Measurements from ENCODE around the gene IGLON5.

Gene IGLON5

GRCh38 chr19:51321799-51322198, 10.4 kb downstream of the IGLON5 start:
- no peaks in the 10 kb centered on the region for H4K20me1 ChIP-seq (ENCODE audit: insufficient read depth, low read length)
- H3K9ac ChIP-seq (ENCODE audit: low read length) = no peak overlapping the region
- no peak overlapping the region for H3K4me2 ChIP-seq (ENCODE audit: low read length)
- no peaks in the 10 kb centered on the region for H3K4me1 ChIP-seq (ENCODE audit: low read length)
- no peak overlapping the region for H2AFZ ChIP-seq (ENCODE audit: low read depth, low read length)
- no peak overlapping the region for H3K4me3 ChIP-seq (ENCODE audit: low read length)
- H3K27me3 ChIP-seq (ENCODE audit: low read depth, low read length) = peaks cover 5% of the 10 kb centered on the region; the same call in 1 of the 2 replicates
- no peaks in the 10 kb centered on the region for H3K79me2 ChIP-seq (ENCODE audit: low read length)
- TF ChIP-seq EZH2phosphoT487 (IDR thresholded peaks at IDR 0.05; ENCODE audit: low read depth) = no peak
- H3K9me3 ChIP-seq (ENCODE audit: insufficient read depth, low read length) = no peaks in the 10 kb centered on the region
- H3K27ac ChIP-seq (ENCODE audit: low read length) = no peak overlapping the region
- no peaks in the 10 kb centered on the region for H3K36me3 ChIP-seq (replicated peaks; ENCODE audit: low read depth, low read length)

- TF ChIP-seq EZH2phosphoT487 (IDR thresholded peaks at IDR 0.05; ENCODE audit: low read depth) (no peak), CTCF (IDR thresholded peaks at IDR 0.05; ENCODE audit: low read depth, low read length) (no peak)
- no peaks in the 10 kb centered on the region for H3K9me3 ChIP-seq (ENCODE audit: insufficient read depth, low read length)
- no peak overlapping the region for H2AFZ ChIP-seq (ENCODE audit: low read depth, low read length)
- 0 out of 2 replicates have a peak, but pooled peaks cover 5% of the 10 kb centered on the region for H3K27me3 ChIP-seq (ENCODE audit: low read depth, low read length)
- no peak overlapping the region for H3K27ac ChIP-seq (ENCODE audit: low read length)
- no peaks in the 10 kb centered on the region for H4K20me1 ChIP-seq (ENCODE audit: insufficient read depth, low read length)
- H3K4me3 ChIP-seq (ENCODE audit: low read length) = no peak overlapping the region
- H3K4me1 ChIP-seq (ENCODE audit: low read length) = no peaks in the 10 kb centered on the region
- H3K9ac ChIP-seq (ENCODE audit: low read length) = no peak overlapping the region
- no peaks in the 10 kb centered on the region for H3K79me2 ChIP-seq (ENCODE audit: low read length)
- no peak overlapping the region for H3K4me2 ChIP-seq (ENCODE audit: low read length)
- no peaks in the 10 kb centered on the region for H3K36me3 ChIP-seq (replicated peaks; ENCODE audit: low read depth, low read length)
Observed at GRCh38 chr19:51323481-51324166, 12.2 kb downstream of the IGLON5 start.

GRCh38 chr19:51324167-51324481, 12.7 kb downstream of the IGLON5 start:
- Histone ChIP-seq H3K27me3 (ENCODE audit: low read depth, low read length) (0 out of 2 replicates have a peak, but pooled peaks cover 5% of the 10 kb centered on the region), H2AFZ (ENCODE audit: low read depth, low read length) (no peak overlapping the region), H3K4me3 (ENCODE audit: low read length) (no peak overlapping the region), H3K27ac (ENCODE audit: low read length) (no peak overlapping the region), H3K4me2 (ENCODE audit: low read length) (no peak overlapping the region), H3K79me2 (ENCODE audit: low read length) (no peaks in the 10 kb centered on the region), H3K36me3 (replicated peaks; ENCODE audit: low read depth, low read length) (no peaks in the 10 kb centered on the region), H3K4me1 (ENCODE audit: low read length) (no peaks in the 10 kb centered on the region), H3K9me3 (ENCODE audit: insufficient read depth, low read length) (no peaks in the 10 kb centered on the region), H4K20me1 (ENCODE audit: insufficient read depth, low read length) (no peaks in the 10 kb centered on the region), H3K9ac (ENCODE audit: low read length) (no peak overlapping the region)
- TF ChIP-seq EZH2phosphoT487 (IDR thresholded peaks at IDR 0.05; ENCODE audit: low read depth) (no peak), CTCF (IDR thresholded peaks at IDR 0.05; ENCODE audit: low read depth, low read length) (no peak)

- H3K36me3 ChIP-seq (replicated peaks; ENCODE audit: low read depth, low read length) = no peaks in the 10 kb centered on the region
- no peak for TF ChIP-seq EZH2phosphoT487 (IDR thresholded peaks at IDR 0.05; ENCODE audit: low read depth)
- TF ChIP-seq CTCF (IDR thresholded peaks at IDR 0.05; ENCODE audit: low read depth, low read length) = no peak
Observed at GRCh38 chr19:51325161-51325976, 13.9 kb downstream of the IGLON5 start.

More at GRCh38 chr19:51325161-51325976, 13.9 kb downstream of the IGLON5 start:
- H4K20me1 ChIP-seq (ENCODE audit: insufficient read depth, low read length) = no peaks in the 10 kb centered on the region
- no peaks in the 10 kb centered on the region for H3K79me2 ChIP-seq (ENCODE audit: low read length)
- H3K27me3 ChIP-seq (ENCODE audit: low read depth, low read length) = 0 out of 2 replicates have a peak, but pooled peaks cover 5% of the 10 kb centered on the region
- no peak overlapping the region for H3K9ac ChIP-seq (ENCODE audit: low read length)
- H3K4me1 ChIP-seq (ENCODE audit: low read length) = no peaks in the 10 kb centered on the region
- H3K4me3 ChIP-seq (ENCODE audit: low read length) = no peak overlapping the region
- no peak overlapping the region for H3K27ac ChIP-seq (ENCODE audit: low read length)
- H3K9me3 ChIP-seq (ENCODE audit: insufficient read depth, low read length) = no peaks in the 10 kb centered on the region
- H3K4me2 ChIP-seq (ENCODE audit: low read length) = no peak overlapping the region
- no peak overlapping the region for H2AFZ ChIP-seq (ENCODE audit: low read depth, low read length)
